Measurements from ENCODE around the gene PDE7B. TPM values are rescaled to one million over a fixed set of nuclear protein-coding genes. Genes with fewer than 3 reads are reported as not detected.

PDE7B gene
- total and polyA plus RNA-seq, 2 of the 4 experiments (the other 2 are of a cell fraction) = 7.8 to 12.4 TPM

- ATAC-seq (ENCODE audit: low read depth) = peak; percentile 44; the same call in 1 of the 2 replicates
- Histone ChIP-seq H3K27ac (ENCODE audit: insufficient read depth, low read length) (no peak overlapping the region), H4K5ac (ENCODE audit: low read depth, low read length) (no peak overlapping the region), H2BK120ac (ENCODE audit: low read depth, low read length) (no peak overlapping the region), H2BK15ac (ENCODE audit: low read depth, low read length) (no peak overlapping the region), H3K4ac (ENCODE audit: low read depth, low read length) (no peak overlapping the region), H3K36me3 (ENCODE audit: control insufficient read depth, insufficient read depth, low read length) (no peaks in the 10 kb centered on the region), H3K23ac (ENCODE audit: low read depth, low read length) (peak overlapping the region; percentile 36; the same call in 1 of the 2 replicates), H4K91ac (ENCODE audit: insufficient read depth, low read depth, low read length) (no peak overlapping the region), H3K9me3 (ENCODE audit: control insufficient read depth, insufficient read depth, low read length) (no peaks in the 10 kb centered on the region), H3K14ac (replicated peaks; ENCODE audit: low read depth, low read length) (no peak overlapping the region), H3K18ac (ENCODE audit: low read depth, low read length) (no peak overlapping the region), H3K4me1 (ENCODE audit: control insufficient read depth, insufficient read depth, low read length) (no peaks in the 10 kb centered on the region), H4K8ac (ENCODE audit: low read depth in 2 of 2, low read length in 2 of 2) (no peak overlapping the region), H3K4me2 (ENCODE audit: low read depth, low read length) (no peak overlapping the region), H3K56ac (ENCODE audit: extremely low read depth, insufficient read depth, low read length) (no peak overlapping the region), H3K27me3 (ENCODE audit: control insufficient read depth, insufficient read depth, low read length) (no peaks in the 10 kb centered on the region), H3K4me3 (ENCODE audit: insufficient read depth, low read depth, low read length) (no peak overlapping the region), H2AK9ac (replicated peaks; ENCODE audit: low read depth, low read length, poor library complexity) (no peak overlapping the region), H2BK20ac (ENCODE audit: low read depth, low read length) (no peak overlapping the region), H3K79me1 (ENCODE audit: low read depth in 1 of 2, low read length in 2 of 2) (peaks cover 9 to 20% of the 10 kb centered on the region in 2 experiments), H2AFZ (replicated peaks; ENCODE audit: low read length, poor library complexity) (no peak overlapping the region), H3K9me1 (ENCODE audit: insufficient read depth, low read length) (no peaks in the 10 kb centered on the region), H2BK5ac (ENCODE audit: low read depth, low read length, poor library complexity, severe bottlenecking) (no peak overlapping the region), H3K9ac (ENCODE audit: low read depth, low read length) (no peak overlapping the region), H4K20me1 (ENCODE audit: insufficient read depth, low read length) (no peaks in the 10 kb centered on the region), H2AK5ac (ENCODE audit: low read depth, low read length) (no peak overlapping the region; the same call in 1 of the 2 replicates)
- intact Hi-C loops (cut with micrococcal nuclease) = no loop called here
- no CpG with 5 or more reads among the region's 3 CpGs for WGBS, 2 experiments (ENCODE audit: extremely low coverage in 2 of 2, insufficient read length in 1 of 2)
- in situ Hi-C loops (cut with MboI; ENCODE audit: low sequenced_read_pairs) = no loop called here
- dilution Hi-C loops (cut with HindIII; ENCODE audit: low sequenced_read_pairs, unreplicated experiment) = no loop called here
- TF ChIP-seq FOS (IDR thresholded peaks at IDR 0.05; ENCODE audit: low read depth, low read length) (no peak), BHLHE40 (IDR thresholded peaks at IDR 0.05; ENCODE audit: low read depth, low read length) (no peak), MAZ (IDR thresholded peaks at IDR 0.05; ENCODE audit: borderline replicate concordance, low read depth, low read length) (no peak), CHD1 (IDR thresholded peaks at IDR 0.05; ENCODE audit: low read depth, low read length) (no peak), SMC3 (IDR thresholded peaks at IDR 0.05; ENCODE audit: low read depth, low read length) (no peak), CTCF (conservative IDR thresholded peaks at IDR 0.05; ENCODE audit: low read depth, low read length) (no peak), MAFK (IDR thresholded peaks at IDR 0.05; ENCODE audit: low read depth, low read length) (no peak), MXI1 (IDR thresholded peaks at IDR 0.05; ENCODE audit: borderline replicate concordance, low read depth, low read length) (no peak), NFE2L2 (IDR thresholded peaks at IDR 0.05; ENCODE audit: low read depth, low read length) (no peak)
- POLR2A ChIA-PET (ENCODE audit: unreplicated experiment) = no interaction called here
- CTCF ChIA-PET = no interaction called here
- peak; percentile 72 for DNase-seq
- no TSS peak for BruUV-seq (replicated peaks)
These were observed 285.6 kb downstream of the PDE7B start for GRCh38 chr6:136137008-136137692.
